SK-N-DZ (cell line): ENCODE data around the gene SELPLG.
"Not testable (repeated sequence)": the region's sequence is repeated elsewhere in the genome, so short reads cannot be mapped to it uniquely, and the experiment has no call there.

Experiments used
- DNase-seq: peaks from one replicate; pipeline ENCODE4 v3.0.0-alpha.2; 2015; ENCODE audit warnings: low spot score

The SELPLG gene

DNA sequence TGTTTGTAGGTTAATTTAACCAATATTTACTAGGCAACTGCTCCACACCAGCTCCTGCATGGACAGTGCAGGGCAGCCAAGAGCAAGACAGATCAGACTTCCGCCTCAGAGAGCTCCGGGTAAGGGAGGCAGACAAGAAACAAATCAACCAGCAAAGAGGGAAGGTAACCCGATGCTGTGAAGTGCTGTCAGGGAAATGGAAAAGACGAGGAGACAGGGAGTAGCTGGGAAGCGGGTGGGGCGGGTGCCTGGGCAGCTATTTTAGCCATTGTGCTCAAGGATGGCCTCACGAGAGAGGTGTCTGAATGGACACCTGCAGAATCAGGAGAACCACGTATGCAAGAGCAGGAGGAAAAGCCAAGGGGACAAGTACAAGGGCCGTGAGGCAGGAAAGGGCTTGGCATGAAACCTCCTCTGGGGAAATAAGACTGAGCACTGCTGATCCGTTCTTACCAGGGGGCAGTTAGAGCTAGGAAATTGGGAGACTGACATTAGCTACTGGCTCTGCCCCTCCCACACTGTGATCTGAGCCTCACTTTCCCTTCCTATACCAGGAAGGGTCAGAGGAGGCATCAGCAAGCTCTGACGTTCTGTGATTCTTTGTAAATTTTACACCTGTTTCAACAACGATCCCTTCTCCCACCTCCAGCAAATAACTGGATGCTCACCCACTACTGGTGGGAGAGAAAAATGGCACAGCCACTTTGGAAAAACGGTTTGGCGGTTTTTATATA lies 29.3 kb downstream of the SELPLG start:
- no peak for DNase-seq

DNA sequence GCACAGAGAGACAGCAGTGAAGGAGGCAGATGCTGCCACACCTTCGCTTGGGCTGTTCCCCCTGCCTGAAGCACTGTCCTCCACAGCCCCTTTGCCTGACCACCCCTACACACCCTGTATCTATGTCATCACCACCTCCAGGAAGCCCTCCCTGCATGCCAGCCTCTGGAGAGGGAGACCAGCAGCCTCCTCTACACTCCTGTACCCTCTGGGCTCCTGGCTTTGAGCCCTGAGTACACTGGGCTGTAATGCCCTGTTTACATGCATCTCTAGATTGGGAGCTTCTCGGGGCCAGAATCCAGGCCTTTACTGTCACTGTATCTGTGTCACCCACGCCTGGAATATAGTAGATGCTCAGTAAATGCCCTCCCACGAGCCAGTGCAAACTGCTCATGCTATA lies 30.0 kb downstream of the SELPLG start:
- DNase-seq, result no peak

DNA sequence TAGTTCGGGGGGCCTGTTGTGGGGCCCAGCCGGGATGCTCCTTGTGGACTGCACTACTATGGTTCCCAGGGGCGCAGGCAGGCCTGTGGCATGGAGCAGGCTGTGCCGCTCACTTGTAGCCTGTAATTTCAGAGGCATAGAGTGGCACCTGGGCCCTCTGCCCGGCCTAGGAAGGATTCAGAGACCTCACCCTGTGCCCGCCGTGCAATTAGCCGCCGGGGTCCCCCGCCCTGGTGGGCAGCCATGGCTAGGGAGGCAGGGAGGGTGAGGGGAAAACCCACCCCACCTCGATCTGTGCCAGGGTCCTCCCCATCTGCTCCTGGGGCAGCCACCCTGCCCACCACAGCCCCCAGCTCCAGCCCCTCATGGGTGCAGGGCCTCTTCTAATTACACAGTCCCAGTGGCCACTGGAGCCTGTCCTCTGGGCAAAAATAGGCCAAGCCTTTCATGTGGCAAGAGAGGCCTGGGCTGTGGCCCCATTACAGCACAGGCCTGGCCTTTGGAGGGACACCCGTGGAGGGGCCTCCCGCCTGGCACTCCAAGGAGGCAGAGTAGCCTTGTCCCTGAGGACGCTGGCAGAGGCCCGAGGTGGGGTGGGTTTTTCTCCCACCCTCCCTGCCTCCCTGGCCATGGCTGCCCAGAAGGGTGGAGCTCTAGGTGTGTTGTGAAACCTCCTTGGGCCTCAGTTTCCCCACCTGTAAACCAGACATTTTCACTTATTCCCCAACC lies 30.6 kb downstream of the SELPLG start:
- DNase-seq, result no peak

DNA sequence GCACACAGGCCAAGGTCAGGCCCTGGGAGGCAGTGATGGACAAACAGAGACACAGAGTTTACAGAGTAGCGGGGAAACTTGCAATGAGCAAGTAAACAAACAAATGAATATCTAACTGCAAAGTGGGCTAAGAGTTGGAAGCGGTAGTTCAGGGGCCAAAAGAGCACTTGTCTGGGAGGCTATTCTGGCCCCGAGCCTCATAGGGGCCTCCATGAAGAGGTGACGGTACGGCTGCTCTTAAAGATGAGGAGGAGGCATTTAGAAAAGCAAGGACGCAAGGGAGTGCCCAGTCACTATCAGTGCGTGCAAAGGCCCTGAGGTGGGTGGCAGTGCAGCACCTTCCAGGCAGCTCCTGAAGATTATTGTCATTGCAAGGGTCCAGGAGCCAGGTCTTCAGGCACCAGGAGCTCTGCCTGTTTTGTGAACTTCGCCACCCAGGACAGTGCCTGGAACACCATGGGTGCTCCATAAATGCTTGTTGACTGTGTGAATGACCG lies 31.4 kb downstream of the SELPLG start:
- DNase-seq, result no peak

DNA sequence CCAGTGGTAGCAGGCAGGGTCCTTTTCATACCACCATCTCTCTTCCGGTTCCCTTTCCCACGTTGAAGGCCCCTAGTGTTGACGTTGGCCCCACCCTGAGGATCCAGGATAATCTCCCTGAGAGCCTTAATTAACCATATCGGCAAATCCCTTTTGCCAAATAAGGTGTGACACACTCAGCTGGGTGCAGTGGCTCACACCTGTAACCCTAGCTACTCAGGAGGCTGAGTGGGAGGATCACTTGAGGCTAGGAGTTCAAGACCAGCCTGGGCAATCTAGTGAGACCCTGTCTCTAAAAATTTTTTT lies 33.0 kb downstream of the SELPLG start:
- no peak for DNase-seq

DNA sequence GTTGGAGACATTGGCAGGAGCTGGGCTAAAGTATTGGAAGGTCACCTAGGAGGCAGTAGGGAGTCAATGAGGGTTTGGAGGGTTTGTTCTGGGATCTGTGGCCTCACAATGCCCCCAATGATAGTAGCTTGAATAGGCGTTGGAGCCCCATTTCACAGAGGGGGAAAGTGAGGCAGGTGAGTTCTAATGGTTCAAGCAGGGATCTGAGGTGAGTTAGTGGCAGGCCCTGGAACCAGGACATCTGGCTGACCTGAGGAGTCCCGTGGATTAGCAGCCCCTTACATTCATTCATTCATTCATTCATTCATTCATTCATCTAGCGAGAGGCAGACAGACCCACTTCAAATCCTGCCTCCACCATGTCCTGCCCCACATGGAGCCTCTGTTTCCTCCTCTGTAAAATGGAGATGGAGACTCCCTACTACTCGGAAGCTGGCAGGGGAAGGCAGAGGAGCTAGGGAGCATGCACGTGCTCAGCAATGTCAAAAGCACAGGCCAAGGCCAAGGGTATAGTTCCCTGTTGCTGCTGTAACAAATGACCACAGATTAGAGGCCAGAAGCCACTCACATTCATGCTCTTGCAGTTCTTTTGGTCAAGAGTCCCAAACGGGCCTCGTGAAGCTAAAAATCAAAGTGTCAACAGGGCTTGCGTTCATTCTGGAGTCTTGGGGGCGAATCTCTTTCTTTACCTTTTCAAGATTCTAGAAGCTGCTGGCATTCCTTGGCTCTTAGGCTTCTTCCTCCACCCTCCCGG lies 33.6 kb downstream of the SELPLG start:
- no peak for DNase-seq

DNA sequence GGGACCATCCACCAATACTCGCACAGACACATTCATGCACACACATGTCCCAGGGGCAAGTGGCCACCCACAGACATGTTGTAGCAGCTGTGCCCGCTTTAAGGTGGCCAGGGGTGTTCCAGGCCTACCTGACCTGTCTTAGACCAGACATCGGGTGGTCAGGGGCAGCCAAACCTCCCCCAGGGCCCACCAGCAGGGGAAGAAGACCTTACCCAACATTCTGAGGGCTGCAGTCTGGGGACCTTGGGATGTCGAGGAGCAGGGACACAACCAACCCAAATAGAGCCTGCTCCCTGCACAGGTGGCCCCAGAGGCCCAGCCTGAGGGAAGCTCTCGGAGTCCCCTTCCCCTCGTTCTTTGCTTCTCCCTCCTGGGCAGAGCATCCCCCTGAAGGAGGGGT lies 34.2 kb downstream of the SELPLG start:
- DNase-seq, result no peak

DNA sequence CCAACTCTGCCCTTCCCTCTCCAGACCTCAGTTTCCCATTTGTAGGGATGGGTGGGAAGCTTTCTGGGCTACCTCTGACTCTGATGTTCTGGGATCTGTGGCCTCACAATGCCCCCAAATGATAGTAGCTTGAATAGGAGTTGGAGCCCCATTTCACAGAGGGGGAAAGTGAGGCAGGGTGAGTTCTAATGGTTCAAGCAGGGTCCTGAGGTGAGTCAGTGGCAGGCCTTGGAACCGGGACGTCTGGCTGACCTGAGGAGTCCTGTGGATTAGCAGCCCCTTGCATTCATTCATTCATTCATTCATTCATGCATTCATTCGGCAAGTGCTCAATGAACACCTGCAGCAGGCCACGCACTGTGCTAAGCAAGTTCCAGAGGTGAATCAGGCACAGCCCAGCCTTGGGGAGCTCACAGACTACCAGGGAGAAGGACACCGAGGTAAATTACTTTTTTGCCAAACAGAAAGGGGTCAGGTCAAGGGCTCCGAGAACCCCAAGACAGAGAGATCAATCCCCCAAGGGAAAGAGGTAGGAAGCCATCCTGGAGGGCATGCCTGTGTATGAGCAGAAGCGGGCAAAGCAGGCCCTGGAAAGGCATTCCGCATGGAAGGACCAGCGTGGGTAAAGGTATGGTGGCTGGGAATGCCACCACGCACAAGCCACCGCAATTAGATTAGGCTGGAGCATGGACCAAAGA lies 35.0 kb downstream of the SELPLG start:
- no peak for DNase-seq

DNA sequence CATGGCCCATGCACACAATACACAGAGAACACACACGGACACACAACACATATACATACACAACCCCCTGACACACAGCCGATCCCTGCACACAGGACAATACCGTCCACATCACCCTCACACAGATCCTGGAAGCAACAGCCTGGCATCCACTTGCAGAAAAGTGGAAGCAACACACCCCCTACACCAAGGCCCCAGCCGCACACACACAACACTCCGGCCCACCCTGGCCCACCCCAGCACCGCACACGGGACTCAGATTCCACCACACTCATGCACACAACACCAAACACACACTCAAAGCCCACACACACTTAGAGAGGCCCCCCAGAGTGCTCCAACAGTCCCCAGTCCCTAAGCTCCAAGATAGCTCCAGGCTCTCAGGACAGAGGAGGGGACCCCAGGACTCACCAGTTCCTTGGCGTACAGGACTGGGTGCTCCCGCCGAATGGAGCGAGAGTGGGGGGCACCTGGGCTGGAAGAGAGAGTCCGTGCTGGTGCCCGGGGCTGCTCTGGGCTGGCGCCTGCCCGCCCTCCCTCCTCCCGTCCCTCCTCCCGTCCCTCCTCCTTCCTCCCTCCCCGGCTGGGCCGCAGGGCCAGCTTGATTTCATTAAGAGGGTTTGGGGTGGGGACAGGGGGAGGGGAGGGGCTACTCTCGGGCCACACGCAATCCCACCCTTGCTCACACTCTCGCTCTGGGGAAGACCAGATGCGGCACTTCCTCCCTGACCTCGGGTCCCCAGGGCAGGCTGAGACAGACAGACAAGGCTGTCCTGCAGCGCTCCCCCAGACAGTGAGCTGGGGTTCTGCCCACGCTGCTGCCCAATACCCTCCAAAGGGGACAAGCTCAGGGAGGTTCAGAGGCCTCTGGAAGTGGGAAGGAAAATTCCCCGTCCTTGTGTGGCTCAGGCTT lies 35.9 kb downstream of the SELPLG start, which contains the start of gene TMEM119:
Gene TMEM119, minus strand, starts transcription at position 526 of the 913 bp plus-strand sequence. CDS start 5,701 bp downstream, outside the sequence.
- DNase-seq, result peak; percentile 82

DNA sequence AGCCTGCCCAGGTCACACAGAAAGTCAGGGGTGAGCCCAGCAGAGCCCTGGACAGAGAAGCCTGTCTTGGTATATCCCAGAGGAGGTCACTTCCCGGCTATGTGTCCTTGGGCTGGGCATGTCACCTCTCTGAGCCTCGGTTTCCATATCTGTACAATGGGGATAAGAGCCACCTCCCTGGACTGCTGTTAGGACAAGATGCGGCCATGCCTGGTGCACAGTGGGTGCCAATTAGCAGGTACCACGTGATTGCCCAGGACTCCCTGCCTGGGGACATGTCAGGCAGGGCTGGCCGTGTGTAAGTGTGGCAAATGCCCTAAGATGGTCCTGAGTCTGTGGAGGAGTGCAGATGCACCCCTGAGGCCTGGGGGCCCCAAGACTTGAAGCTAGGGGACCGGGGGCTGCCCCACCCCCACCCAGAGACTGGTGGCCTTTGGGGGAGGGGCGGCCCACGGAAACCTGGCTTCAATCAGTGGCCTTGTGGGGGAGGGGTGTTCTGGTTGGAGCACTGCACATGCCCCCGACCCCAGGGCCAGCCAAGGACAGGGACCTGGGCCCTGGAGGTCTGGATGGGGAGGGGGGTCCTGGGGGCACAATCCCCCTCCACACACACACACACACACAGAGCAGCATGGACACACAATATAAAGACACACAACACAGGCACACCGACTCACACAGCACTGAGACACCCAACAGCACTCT lies 36.7 kb downstream of the SELPLG start:
- peak; percentile 67 for DNase-seq

DNA sequence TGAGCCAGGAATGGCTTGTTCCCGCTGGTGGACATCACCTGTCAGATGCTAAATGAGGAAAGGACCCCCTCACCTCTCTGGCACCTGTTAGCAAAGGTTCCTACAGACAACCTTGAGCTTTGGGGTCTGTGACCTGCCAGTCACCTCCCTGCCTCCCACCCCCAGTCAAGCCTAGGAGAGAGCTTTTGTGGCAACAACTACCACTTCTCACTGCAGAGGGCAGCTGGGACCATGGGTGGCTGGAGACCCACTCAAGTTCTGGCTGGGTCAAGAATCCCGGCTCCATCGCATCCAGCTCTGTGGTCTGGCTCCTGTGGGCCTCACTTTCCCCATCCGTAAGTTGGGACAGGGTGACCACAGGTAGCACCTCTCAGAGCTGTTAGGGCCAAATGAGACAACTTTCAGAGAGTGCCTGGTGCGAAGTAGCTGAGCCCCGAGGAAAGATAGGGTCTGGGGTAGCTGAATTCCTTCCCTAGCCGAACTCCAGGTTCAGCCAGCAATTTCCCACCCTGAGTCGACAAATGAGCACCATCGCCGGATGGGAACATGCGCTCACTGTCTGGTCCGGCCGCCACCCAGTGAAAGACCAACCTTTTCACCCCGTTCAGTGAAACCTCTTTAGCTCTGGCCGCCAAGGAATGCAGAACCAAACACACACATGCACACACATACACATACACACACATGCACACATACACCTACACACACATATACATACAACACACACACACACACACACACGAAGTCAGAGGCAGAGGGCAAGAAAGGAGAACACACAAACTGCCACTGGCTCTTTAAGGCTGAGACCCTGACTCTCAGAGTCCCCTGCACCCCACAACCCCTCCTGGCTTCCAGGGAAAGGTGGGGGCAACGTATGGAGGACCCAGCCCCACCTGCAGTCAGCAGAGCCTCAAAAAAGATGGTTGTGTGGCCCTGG lies 37.7 kb downstream of the SELPLG start:
- no peak for DNase-seq

DNA sequence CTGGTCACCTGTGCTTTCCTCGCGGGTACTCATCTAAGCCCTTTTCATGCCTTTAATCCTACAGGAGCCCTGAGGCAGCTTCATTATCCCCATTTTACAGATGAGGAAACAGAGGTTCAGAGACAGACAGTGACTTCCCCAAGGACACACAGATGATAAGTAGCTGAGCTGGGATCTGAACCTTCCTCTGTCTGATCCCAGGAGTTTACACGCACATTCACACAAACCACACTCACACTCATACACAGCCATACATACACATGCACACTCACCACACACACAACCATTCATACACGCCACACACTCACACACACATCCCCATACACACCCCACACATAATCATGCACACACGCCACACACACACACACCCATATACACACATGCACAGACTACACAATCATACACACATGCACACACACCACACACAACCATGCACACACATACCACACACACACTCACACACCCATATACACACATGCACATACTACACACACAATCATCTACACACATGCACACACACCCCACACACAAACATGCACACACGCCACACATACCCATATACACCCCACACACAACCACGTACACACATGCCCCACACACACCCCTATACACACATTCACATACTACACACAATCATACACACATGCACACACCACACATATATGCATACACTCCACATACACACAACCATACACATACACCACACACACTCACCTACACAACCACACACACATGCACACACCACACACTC lies 38.6 kb downstream of the SELPLG start:
- no peak for DNase-seq

DNA sequence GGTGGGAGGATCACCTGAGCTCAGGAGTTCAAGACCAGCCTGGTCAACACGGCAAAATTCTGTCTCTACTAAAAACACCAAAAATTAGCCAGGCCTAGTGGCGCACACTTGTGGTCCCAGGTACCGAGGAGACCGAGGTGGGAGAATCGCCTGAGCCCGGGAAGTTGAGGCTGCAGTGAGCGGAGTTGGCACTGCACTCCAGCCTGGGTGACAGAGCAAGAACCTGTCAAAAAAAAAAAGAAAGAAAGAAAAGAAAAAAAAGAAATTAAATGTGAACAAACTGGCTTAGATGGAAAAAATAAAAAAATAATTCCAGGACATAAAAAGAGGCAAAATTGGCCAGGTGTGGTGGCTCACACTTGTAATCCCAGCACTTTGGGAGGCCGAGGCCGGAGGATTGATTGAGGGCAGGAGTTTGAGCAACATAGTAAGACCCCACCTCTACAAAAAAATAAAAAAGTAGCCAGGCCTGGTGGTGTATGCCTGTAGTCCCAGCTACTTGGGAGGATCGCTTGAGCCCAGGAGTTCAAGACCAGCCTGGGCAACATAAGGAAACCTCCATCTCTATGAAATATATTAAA lies 39.3 kb downstream of the SELPLG start:
- no peak for DNase-seq

DNA sequence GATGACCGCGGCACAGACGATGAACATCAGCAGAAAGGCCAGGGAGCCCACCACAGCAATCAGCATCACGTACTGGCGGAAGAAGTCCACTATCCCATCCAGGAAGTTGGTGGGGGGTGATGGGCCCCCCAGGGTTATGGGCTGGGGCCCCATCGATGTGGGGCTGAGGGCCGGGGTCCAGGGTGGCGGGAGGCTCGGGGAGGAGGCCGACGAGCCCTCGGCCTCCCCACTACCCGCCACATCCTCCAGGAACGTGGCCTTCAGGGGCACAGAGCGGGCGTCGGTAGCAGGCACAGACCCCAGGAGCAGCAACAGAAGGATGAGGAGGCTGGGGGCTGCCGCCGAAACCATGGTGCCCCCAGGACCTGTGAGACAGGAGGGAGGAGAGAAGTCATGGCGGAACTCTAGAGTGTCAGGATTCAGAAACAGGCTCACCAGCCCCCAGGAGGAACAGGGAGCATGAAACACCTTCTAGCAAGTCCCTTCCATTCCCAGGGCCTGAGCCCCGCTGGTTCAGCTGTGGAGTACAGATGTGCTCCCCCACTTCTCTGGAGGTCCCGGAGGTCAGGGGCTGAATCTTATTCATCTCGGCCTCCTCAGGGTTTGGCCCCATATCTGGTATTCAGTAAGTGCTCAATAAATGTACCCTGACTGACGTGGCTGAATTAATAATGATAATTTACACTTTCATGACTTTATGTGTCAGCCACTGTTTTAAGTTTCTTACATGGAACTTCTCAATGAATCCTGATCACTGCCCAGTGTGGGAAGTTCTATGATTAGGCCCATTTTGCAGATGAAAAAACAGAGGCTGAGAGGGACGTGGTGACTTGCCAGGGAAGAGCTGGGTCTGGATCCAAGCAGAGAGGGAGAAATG lies 41.4 kb downstream of the SELPLG start:
- no peak for DNase-seq

DNA sequence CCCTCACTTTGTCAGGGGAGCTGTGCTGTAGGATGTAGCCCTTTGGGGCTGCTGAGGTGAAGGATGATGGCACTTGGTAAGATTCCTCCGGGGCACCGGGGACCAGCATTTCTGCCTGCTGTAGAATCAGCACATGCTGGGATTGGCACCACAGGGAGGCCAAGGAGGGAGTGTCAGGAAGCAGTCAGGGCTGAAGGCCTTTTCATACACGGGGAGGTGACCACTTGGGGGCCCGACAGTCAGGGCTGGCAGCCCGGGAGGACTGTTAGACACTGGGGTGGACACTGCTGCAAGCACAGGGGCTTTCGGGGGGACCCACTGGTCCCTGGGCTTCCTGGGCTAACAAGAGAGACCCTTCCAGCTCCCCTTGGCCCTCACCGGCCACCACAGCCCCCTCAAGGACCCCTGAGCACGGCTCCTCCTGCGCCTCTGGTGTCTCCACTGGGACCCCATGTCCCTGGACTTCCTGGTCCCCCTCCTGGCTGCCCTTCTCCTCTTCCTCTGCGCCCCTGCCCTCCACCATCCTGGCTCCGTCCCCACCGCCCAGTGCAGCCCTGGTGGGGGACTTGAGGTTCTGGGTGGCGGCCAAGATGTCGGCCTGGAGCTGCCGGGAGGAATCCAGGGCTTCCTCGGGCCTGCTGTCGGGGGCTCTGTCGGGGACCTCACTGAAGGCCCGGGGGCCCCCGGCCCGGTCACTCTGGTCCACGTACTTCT lies 42.3 kb downstream of the SELPLG start:
- DNase-seq, result no peak

DNA sequence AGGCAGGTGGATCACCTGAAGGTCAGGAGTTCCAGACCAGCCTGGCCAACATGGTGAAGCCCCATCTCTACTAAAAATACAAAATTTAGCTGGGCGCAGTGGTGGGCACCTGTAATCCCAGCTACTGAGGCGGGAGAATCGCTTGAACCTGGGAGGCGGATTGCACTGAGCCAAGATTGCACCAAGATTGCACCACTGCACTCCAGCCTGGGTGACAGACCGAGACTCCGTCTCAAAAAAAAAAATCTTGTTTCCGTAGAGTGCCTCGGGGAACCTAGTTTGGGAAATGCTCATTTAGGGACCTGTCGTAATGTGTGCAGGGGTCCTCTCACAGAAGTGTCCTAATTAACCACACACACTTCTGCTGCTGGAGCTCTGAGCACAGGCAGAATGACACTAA lies 43.2 kb downstream of the SELPLG start:
- DNase-seq, result not testable (repeated sequence)
